ENCODE data around the gene C9orf153. TPM values are rescaled to one million over a fixed set of nuclear protein-coding genes. Genes with fewer than 3 reads are reported as not detected.
A peak's percentile ranks its signal among the peaks of the same experiment; 100 is the strongest.

The C9orf153 gene
- total and polyA plus RNA-seq, 2 of the 8 experiments (the other 6 are each of a cell fraction or from before 2014, with no cell fraction given) = not detected

DNA sequence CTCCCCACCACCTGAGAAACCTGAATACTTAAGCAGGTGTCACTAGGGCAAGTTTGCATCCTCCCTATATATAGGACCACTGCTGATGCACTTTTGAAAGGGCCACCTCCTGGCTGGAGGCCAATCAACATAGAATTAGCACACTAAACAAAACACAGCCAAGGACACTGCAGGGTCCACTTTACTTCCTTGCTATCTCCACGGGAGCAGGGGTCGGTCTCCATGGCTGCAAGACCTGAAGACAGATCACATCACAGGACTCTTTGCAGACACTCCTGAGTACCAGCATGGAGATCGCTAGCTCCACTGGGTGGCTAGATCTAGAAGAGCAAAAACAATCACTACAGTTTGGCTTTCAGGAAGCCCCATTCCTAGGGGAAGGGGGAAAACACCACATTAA is 72.3 kb downstream of the C9orf153 start:
- FAIRE-seq = peak; percentile 84
- CTCF ChIA-PET (ENCODE audit: partially characterized antibody) = interaction anchor here (0.7 to 3.5 kb wide), 11 partner anchors 10 to 145 kb away, joined by 3 to 14 read pairs (median 4); no protein-coding TSS in a partner anchor
- TF ChIP-seq EZH2 (IDR thresholded peaks at IDR 0.05; ENCODE audit: low read depth, low read length, severe bottlenecking) (no peak), RBBP5 (IDR thresholded peaks at IDR 0.05; ENCODE audit: borderline replicate concordance, low read depth, low read length) (no peak), KDM4A (IDR thresholded peaks at IDR 0.05; ENCODE audit: low read depth, low read length, severe bottlenecking) (no peak), SP2 (IDR thresholded peaks at IDR 0.05; ENCODE audit: low read length) (no peak), NANOG (IDR thresholded peaks at IDR 0.05; ENCODE audit: insufficient read depth, low read depth, low read length, poor library complexity, severe bottlenecking) (peak; percentile 92), SIN3A (conservative IDR thresholded peaks at IDR 0.05 in 1 of 2, IDR thresholded peaks at IDR 0.05 in 1 of 2; ENCODE audit: low read depth in 1 of 2, low read length in 2 of 2) (no peak), NRF1 (IDR thresholded peaks at IDR 0.05; ENCODE audit: low read depth, low read length) (no peak), SRF (IDR thresholded peaks at IDR 0.05; ENCODE audit: low read depth, low read length) (no peak), EP300 (IDR thresholded peaks at IDR 0.05; ENCODE audit: borderline replicate concordance in 1 of 2, low read depth in 2 of 2, low read length in 2 of 2) (peak; percentile 11 to 74; a peak in 2 of 3 replicates), KDM5A (IDR thresholded peaks at IDR 0.05; ENCODE audit: low read length) (no peak), GTF2F1 (IDR thresholded peaks at IDR 0.05; ENCODE audit: borderline replicate concordance, low read depth, low read length) (no peak), CREB1 (IDR thresholded peaks at IDR 0.05) (no peak)

More for the DNA sequence above, 72.3 kb downstream of the C9orf153 start:
- 40% methylated on average over 3 of the region's 3 CpGs; no CpG with 5 or more reads in 1 of the 2 experiments for WGBS, 2 experiments (ENCODE audit: extremely low coverage in 1 of 2, insufficient coverage in 1 of 2, insufficient read length in 1 of 2, insufficient replicate concordance in 2 of 2, low coverage in 1 of 2, low lambda C conversion rate in 2 of 2, missing lambda C conversion rate in 1 of 2)
- no peak overlapping the region for H2AK5ac ChIP-seq (ENCODE audit: low read depth, low read length)
- no peak overlapping the region for H3K4ac ChIP-seq (replicated peaks; ENCODE audit: insufficient read length, low read depth, low read length)
- no peak overlapping the region for H4K91ac ChIP-seq (replicated peaks; ENCODE audit: insufficient read length, low read length)
- no peaks in the 10 kb centered on the region for H3K23me2 ChIP-seq (ENCODE audit: low read depth, low read length)
- H3K4me3 ChIP-seq (ENCODE audit: extremely low read depth in 1 of 4, insufficient read depth in 2 of 4, low read depth in 3 of 4, low read length in 4 of 4) = no peak overlapping the region
- no peak overlapping the region for H3K9ac ChIP-seq (replicated peaks in 1 of 4; ENCODE audit: extremely low read depth in 1 of 4, low read depth in 3 of 4, low read length in 3 of 4)
- H3K36me3 ChIP-seq (ENCODE audit: control insufficient read depth in 2 of 4, insufficient read depth in 4 of 4, low read length in 3 of 4) = no peaks in the 10 kb centered on the region
- H2BK20ac ChIP-seq (ENCODE audit: low read length) = no peak overlapping the region
- no peak overlapping the region for H3K23ac ChIP-seq (ENCODE audit: insufficient read length)
- H3K79me2 ChIP-seq (ENCODE audit: control insufficient read depth in 1 of 2, insufficient read depth in 2 of 2, low read length in 2 of 2) = no peaks in the 10 kb centered on the region
- H3K14ac ChIP-seq (ENCODE audit: insufficient read length) = no peak overlapping the region
- POLR2A ChIA-PET (ENCODE audit: partially characterized antibody) = interaction anchor here (0.9 to 1.4 kb wide), 3 partner anchors 87 to 163 kb away, joined by 3 to 5 read pairs (median 3); no protein-coding TSS in a partner anchor
- peaks cover 3 to 4% of the 10 kb centered on the region in 2 experiments; a peak in 2 of 4 replicates for H3K9me3 ChIP-seq (ENCODE audit: insufficient read depth in 2 of 2, low read depth in 1 of 2, low read length in 1 of 2)
- no peaks in the 10 kb centered on the region for H4K20me1 ChIP-seq (replicated peaks in 1 of 2; ENCODE audit: control insufficient read depth in 1 of 2, insufficient read depth in 2 of 2, low read length in 2 of 2)
- no peaks in the 10 kb centered on the region; a peak in 1 of 7 replicates for H3K27me3 ChIP-seq (replicated peaks in 1 of 4; ENCODE audit: control insufficient read depth in 3 of 4, extremely low read depth in 1 of 4, insufficient read depth in 3 of 4, low read length in 3 of 4)
- no peak overlapping the region for H3K18ac ChIP-seq (ENCODE audit: extremely low read depth, low read length)
- no peak overlapping the region for H2AFZ ChIP-seq (ENCODE audit: low read length)
- no peak overlapping the region for H2BK15ac ChIP-seq (ENCODE audit: low read length)
- H2BK12ac ChIP-seq (ENCODE audit: low read depth, low read length) = no peak overlapping the region
- no peak overlapping the region for H2BK120ac ChIP-seq (replicated peaks; ENCODE audit: low read depth, low read length)
- H3K27ac ChIP-seq (ENCODE audit: low read depth, low read length) = no peak overlapping the region
- H4K8ac ChIP-seq (ENCODE audit: extremely low read depth, insufficient read depth, low read length) = no peak overlapping the region
- H3K4me2 ChIP-seq (ENCODE audit: insufficient read depth in 1 of 2, low read depth in 2 of 2, low read length in 2 of 2) = no peak overlapping the region
- H3K4me1 ChIP-seq (replicated peaks in 1 of 4; ENCODE audit: control insufficient read depth in 3 of 4, insufficient read depth in 4 of 4, low read length in 3 of 4) = peaks cover under 1 to 7% (median 6%) of the 10 kb centered on the region in 4 experiments; a peak in 4 of 7 replicates
- H3K56ac ChIP-seq (replicated peaks; ENCODE audit: insufficient read length, low read depth, low read length) = no peak overlapping the region
- no peaks in the 10 kb centered on the region; the same call in 1 of the 2 replicates for H3K79me1 ChIP-seq (ENCODE audit: low read depth, low read length)
- no peak overlapping the region for H4K5ac ChIP-seq (ENCODE audit: insufficient read length, low read depth, low read length)
- peak in 1 of 2 experiments; percentile 55 for DNase-seq (ENCODE audit: low read depth in 1 of 2, low spot score in 2 of 2)
- H2BK5ac ChIP-seq (ENCODE audit: low read depth, low read length) = no peak overlapping the region

Data from H1 (cell line).